22Rv1 (cell line): ENCODE results near the gene SLC4A2.

Experiments used
- H3K27ac ChIP-seq: fragments of 450-650 bp; 2 replicates; pipeline ENCODE4 v1.5.1; 2017
- ZFX ChIP-seq: fragments of 450-650 bp; IDR thresholded peaks from 2 replicates; pipeline ENCODE4 v1.6.1; 2017; ENCODE audit warnings: antibody characterized with exemption, borderline replicate concordance
- TF ChIP-seq, protein P1 (sequence below): fragments of 450-650 bp; IDR thresholded peaks from 2 replicates; pipeline ENCODE4 v1.5.1; 2017; ENCODE audit warnings: mild to moderate bottlenecking

Gene SLC4A2, protein sequence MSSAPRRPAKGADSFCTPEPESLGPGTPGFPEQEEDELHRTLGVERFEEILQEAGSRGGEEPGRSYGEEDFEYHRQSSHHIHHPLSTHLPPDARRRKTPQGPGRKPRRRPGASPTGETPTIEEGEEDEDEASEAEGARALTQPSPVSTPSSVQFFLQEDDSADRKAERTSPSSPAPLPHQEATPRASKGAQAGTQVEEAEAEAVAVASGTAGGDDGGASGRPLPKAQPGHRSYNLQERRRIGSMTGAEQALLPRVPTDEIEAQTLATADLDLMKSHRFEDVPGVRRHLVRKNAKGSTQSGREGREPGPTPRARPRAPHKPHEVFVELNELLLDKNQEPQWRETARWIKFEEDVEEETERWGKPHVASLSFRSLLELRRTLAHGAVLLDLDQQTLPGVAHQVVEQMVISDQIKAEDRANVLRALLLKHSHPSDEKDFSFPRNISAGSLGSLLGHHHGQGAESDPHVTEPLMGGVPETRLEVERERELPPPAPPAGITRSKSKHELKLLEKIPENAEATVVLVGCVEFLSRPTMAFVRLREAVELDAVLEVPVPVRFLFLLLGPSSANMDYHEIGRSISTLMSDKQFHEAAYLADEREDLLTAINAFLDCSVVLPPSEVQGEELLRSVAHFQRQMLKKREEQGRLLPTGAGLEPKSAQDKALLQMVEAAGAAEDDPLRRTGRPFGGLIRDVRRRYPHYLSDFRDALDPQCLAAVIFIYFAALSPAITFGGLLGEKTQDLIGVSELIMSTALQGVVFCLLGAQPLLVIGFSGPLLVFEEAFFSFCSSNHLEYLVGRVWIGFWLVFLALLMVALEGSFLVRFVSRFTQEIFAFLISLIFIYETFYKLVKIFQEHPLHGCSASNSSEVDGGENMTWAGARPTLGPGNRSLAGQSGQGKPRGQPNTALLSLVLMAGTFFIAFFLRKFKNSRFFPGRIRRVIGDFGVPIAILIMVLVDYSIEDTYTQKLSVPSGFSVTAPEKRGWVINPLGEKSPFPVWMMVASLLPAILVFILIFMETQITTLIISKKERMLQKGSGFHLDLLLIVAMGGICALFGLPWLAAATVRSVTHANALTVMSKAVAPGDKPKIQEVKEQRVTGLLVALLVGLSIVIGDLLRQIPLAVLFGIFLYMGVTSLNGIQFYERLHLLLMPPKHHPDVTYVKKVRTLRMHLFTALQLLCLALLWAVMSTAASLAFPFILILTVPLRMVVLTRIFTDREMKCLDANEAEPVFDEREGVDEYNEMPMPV

DNA sequence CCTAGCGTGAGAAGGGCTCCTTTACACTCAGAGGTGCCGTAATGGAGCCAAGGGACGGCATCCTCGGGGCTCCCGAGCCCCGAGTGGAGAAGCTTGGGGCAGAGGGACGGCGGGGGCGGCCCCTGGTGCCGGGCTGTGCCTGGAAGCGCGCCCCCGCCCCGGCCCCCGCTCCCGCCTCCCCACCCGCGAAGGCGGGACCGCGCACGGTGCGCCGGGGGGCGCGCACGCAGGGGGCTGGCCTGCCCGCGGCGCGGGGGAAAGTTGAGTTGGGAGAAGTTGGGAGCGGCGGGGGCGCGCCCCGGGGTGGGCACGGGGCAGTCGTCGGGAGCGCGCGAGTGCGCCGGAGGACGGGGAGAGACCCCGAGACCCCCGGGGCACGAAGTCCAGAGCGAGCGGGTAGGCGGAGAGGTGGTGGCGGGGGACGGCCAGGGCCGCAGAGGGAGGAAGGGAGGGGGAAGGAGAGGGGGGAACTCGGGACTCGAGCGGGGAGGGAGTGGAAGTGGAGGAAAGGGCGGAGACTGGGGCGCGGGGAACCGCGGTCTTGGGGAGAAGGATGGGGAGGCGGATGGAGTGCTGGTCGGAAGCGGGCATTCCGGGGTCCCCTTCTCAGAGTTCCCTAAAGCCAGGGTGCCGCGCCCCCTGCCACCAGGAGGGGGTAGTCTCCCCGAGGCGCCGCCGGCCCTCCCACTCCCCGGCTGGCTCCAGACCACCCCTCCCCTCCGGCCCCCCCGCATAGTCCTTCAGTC, at the start of gene SLC4A2:
Gene SLC4A2, plus strand, starts transcription at position 223 of the 746 bp plus-strand sequence. CDS start 2,399 bp downstream, outside the sequence.
- TF ChIP-seq ZFX: no peak
- TF ChIP-seq, protein P1, sequence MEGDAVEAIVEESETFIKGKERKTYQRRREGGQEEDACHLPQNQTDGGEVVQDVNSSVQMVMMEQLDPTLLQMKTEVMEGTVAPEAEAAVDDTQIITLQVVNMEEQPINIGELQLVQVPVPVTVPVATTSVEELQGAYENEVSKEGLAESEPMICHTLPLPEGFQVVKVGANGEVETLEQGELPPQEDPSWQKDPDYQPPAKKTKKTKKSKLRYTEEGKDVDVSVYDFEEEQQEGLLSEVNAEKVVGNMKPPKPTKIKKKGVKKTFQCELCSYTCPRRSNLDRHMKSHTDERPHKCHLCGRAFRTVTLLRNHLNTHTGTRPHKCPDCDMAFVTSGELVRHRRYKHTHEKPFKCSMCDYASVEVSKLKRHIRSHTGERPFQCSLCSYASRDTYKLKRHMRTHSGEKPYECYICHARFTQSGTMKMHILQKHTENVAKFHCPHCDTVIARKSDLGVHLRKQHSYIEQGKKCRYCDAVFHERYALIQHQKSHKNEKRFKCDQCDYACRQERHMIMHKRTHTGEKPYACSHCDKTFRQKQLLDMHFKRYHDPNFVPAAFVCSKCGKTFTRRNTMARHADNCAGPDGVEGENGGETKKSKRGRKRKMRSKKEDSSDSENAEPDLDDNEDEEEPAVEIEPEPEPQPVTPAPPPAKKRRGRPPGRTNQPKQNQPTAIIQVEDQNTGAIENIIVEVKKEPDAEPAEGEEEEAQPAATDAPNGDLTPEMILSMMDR: peak; percentile 41
- H3K27ac ChIP-seq: peak within 1 kb of the TSS; percentile 96

DNA sequence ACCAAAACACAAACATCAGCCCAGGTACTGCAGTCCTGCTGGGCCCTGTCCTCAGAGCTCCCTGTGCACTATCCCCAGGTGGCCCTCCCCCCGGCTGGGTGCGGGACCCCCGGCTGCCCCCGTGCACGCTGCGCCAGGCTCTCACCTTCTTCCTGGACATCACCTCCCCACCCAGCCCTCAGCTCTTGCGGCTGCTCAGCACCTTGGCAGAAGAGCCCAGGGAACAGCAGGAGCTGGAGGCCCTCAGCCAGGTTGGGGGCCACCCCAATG, 49.4 kb upstream of the SLC4A2 start:
- H3K27ac ChIP-seq: peak overlapping the region; percentile 73
- no peak for TF ChIP-seq ZFX
- TF ChIP-seq, protein P1: no peak

DNA sequence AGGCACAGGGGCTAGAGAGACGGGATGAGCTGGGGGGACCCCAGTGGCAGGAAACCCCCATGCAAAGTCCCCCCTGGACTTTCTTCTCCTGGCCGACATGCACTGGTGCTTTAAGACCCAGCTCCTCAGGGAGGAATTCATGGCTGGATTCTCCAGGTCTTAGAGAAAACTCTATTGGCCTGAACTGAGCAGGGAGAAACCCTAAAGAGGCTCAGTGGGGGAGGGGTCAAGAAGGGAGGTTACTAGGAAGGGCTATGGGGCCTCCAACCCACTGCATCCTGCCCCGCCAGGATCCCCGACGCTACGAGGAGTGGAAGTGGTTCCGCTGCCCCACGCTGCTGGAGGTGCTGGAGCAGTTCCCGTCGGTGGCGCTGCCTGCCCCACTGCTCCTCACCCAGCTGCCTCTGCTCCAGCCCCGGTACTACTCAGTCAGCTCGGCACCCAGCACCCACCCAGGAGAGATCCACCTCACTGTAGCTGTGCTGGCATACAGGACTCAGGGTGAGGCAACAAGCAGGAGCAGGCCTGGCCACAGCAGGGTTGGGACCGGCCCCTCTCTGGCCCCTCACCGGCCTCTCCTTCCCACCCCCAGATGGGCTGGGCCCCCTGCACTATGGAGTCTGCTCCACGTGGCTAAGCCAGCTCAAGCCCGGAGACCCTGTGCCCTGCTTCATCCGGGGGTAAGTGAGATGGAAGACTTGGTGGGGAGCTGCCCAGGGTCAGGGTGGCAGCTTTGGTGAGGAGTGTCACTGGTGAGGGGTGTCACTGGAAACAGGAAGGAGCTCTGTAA, 48.9 kb upstream of the SLC4A2 start:
- TF ChIP-seq, protein P1: no peak
- no peak for TF ChIP-seq ZFX
- peak overlapping the region; percentile 73; the same call in 1 of the 2 replicates for H3K27ac ChIP-seq

DNA sequence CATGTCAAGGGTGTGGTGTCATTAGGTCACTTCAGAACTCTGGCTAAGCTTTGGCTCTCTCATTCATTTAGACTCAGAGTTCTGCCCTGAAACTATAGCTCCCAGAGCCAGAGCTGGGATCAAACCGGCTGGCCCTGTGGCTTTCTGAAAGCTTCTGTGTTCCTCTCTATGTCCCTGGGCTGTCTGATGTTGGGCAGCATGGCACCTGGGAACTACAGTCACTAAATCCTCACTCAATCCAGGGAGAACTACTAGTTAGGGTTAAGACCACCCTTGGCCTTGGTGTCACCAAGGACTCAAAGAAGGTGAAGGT, 48.3 kb upstream of the SLC4A2 start:
- H3K27ac ChIP-seq: peak overlapping the region; percentile 73; the same call in 1 of the 2 replicates

DNA sequence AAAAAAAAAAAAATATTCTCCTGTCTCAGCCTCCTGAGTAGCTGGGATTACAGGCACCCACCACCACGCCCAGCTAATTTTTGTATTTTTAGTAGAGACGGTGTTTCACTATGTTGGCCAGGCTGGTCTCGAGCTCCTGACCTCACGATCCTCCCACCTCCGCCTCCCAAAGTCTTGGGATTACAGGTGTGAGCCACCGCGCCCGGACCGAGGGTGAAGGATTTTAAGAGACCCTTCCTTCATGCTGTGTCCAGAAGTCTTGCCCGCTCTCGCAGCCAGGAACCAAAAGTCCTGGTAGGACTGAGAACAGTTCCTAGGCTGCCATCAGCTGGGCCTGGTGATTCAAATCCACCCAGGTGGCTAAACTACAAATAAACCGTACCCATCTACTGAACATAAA, 47.8 kb upstream of the SLC4A2 start:
- peak overlapping the region; percentile 19; the same call in 1 of the 2 replicates for H3K27ac ChIP-seq

More for the DNA sequence above, 48.3 kb upstream of the SLC4A2 start:
- TF ChIP-seq, protein P1: no peak
- no peak for TF ChIP-seq ZFX

DNA sequence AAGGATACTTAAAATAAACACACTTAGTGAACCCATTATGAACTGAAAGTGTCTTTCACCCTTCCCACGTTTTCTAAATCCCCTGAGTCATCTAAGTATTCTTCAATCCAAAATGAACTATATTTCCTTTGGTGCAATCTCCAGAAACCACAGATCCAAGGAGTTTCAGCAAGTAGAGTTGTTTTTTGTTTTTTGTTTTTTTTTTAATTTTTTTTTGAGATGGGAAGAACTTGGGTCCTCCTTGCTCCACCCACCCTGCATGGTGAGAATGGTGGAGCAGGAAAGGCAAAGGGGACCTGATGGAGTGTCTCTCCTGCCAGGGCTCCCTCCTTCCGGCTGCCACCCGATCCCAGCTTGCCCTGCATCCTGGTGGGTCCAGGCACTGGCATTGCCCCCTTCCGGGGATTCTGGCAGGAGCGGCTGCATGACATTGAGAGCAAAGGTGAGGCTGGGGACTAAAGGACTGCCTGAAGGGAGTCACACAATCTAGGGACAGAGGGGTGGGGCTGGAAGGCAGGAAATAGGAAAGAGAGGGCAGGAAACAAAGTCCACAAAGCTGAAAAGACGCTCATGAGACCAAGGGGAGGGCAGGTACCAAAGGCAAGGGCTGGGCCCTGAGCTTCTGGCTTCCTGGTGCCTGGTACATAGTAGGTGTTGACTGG, 47.2 kb upstream of the SLC4A2 start:
- H3K27ac ChIP-seq: peak overlapping the region; percentile 19
- TF ChIP-seq, protein P1: no peak
- no peak for TF ChIP-seq ZFX
